Measurements from ENCODE around the gene PTDSS2. TPM values are rescaled to one million over a fixed set of nuclear protein-coding genes. Genes with fewer than 3 reads are reported as not detected.

The PTDSS2 gene
- total RNA-seq, 4 donors from 2014 or later: 33.0 to 45.2 (median 39.0) TPM

GRCh38 chr11:453564-453963 lies 3.5 kb downstream of the PTDSS2 start:
- no peak for ATAC-seq (ENCODE audit: low FRiP score)
- DNase-seq (ENCODE audit: low spot score): no peak
- TF ChIP-seq, protein P1, sequence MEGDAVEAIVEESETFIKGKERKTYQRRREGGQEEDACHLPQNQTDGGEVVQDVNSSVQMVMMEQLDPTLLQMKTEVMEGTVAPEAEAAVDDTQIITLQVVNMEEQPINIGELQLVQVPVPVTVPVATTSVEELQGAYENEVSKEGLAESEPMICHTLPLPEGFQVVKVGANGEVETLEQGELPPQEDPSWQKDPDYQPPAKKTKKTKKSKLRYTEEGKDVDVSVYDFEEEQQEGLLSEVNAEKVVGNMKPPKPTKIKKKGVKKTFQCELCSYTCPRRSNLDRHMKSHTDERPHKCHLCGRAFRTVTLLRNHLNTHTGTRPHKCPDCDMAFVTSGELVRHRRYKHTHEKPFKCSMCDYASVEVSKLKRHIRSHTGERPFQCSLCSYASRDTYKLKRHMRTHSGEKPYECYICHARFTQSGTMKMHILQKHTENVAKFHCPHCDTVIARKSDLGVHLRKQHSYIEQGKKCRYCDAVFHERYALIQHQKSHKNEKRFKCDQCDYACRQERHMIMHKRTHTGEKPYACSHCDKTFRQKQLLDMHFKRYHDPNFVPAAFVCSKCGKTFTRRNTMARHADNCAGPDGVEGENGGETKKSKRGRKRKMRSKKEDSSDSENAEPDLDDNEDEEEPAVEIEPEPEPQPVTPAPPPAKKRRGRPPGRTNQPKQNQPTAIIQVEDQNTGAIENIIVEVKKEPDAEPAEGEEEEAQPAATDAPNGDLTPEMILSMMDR (IDR thresholded peaks at IDR 0.05): no peak

DNA sequence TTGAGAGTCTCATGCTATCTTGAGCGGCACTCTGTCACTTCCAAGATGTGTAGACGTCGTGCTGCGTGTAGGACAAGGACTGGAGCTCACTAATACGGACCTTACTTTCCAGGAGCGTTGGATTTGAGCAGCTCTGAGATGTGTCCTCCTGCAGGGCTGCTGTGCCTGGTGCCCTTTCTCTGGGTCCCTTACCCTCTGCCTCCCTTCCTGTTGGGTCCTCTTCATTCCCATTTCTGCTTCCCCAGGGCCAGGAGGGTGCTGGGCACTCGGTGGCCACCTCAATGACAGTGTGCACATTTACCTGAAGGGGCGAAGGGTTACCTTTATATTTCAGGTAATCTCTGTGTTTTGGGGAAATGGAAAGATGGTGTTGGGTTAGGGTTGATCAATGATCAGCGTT lies 4.0 kb downstream of the PTDSS2 start:
- DNase-seq (ENCODE audit: low spot score) (no peak), ATAC-seq (ENCODE audit: low FRiP score) (no peak)
- TF ChIP-seq, protein P1 (IDR thresholded peaks at IDR 0.05): no peak

DNA sequence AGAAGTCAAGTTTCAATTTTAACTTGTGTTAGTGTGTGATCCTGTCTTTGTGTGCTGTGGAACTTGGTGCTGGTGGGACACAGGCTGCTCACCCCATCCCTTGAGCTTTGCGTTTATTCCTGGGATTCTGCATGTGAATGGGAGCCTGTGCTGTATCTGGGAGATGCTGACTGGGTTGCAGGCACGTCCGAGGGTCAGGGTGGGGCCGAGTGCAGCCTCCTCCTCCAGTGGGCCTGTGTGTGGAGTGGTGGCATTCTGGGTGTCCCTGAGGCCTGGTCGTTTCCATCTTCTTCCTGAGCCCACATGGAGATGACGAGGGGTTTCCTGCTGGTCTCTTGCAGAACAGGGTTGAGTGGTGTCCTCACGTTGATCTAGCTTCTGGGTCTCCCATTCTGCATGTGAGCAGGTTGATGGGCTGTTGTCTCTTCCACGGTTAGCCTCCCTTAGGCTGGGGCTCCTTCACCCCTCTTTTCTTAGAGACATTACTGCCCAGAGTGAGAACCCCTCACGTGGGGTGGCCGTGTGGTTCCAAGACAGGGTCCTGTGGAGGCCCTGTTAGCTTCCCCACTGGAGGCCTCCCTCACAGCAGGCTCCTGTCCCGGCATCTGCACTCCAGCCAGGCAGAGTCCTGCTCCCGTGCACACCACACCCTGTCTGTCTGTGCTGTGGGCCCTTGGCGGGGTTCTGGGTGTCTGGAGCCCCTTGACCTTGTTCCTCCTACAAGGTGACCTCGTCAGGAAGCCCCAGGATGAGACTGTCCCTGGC lies 4.9 kb downstream of the PTDSS2 start:
- ATAC-seq (ENCODE audit: low FRiP score) (no peak), DNase-seq (ENCODE audit: low spot score) (no peak)
- TF ChIP-seq, protein P1 (IDR thresholded peaks at IDR 0.05): no peak

DNA sequence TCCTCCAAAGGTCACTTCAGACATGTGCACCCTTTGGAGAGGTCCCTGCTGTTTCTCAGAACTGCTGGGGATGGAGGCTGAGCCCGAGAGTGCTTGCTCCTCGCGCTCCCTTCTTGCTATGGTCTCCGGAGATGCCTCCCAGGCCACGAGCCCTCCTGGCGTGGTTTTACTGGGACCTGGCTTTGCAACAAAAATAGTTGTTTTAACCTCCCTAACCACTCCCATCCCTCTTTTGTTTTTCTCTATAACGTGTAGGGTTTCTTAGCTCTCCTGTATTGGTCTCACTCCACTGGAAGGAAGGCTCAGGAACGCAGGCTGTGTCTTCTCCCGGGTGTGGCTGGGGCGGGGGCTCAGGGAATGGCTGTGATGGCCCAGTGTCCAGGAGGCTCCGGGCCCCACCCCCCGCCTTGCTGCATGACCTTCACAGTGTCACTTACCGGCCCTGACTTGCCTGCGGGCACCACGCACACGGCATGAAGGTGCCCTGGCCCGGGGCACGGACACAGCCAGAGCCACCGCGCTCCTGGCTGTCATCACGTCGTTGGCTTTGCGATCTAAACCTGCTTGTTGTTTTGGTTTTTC lies 5.6 kb downstream of the PTDSS2 start:
- ATAC-seq (ENCODE audit: low FRiP score) (no peak), DNase-seq (ENCODE audit: low spot score) (no peak)
- TF ChIP-seq, protein P1 (IDR thresholded peaks at IDR 0.05): no peak

DNA sequence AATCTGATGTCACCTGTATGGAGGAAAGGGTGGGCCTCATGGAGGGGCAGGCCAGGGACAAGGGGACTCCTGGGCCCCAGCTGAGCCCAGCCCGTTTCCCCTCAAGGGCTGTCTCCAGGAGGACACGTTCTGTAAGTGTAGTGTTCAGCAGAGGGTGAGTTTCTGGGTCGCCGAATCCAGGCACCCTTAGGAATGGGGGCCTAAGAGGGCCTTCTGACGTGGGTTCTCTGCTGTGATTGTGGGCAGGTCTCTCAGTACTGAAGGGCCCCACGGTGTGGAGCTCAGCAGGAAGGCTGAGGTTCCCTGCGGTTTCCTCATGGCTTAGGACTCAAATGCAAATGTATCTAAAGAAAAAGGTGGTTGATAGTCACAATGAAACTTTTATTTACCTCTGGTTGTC lies 6.5 kb downstream of the PTDSS2 start:
- TF ChIP-seq, protein P1 (IDR thresholded peaks at IDR 0.05): no peak
- ATAC-seq (ENCODE audit: low FRiP score): no peak
- no peak for DNase-seq (ENCODE audit: low spot score)

GRCh38 chr11:457111-457760 lies 7.2 kb downstream of the PTDSS2 start:
- ATAC-seq (ENCODE audit: low FRiP score) (no peak), DNase-seq (ENCODE audit: low spot score) (no peak)

More at GRCh38 chr11:457111-457760, 7.2 kb downstream of the PTDSS2 start:
- TF ChIP-seq, protein P1 (IDR thresholded peaks at IDR 0.05): no peak
